ENCODE measurements around the gene ARHGEF26.

DNA sequence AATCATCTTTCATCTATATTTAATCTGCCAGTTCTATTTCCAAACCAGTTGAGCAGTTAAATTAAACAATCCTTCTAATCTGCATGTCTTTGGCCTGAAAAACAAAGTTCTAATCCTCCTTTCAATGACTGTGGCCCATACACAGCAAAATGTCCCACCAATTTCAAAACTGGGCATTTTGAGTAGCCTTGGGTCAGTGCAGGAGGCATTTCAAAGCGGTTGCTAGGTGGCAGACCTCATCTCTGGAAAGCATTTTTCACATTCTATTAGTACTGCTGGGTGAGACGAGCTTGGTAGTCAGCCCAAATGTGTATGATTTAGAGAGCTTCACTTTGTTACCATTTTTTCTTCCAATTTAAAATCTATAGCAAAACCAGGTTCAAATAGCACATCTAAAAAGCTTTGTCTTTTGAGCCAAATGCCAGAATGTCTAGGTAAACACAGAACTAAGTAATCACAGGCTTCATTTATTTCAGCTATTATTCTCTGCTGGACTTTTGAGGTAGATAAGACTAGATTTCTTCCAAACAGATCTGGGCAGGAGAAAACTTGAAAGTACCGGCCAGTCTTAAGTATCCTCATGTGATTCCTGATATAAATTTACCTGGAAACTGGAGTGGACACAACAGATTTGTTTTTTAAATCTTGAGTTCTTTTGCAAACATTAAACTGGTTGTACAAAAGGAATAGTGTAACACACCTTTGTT is 8.9 kb upstream of the ARHGEF26 start:
- TF ChIP-seq, protein P1, sequence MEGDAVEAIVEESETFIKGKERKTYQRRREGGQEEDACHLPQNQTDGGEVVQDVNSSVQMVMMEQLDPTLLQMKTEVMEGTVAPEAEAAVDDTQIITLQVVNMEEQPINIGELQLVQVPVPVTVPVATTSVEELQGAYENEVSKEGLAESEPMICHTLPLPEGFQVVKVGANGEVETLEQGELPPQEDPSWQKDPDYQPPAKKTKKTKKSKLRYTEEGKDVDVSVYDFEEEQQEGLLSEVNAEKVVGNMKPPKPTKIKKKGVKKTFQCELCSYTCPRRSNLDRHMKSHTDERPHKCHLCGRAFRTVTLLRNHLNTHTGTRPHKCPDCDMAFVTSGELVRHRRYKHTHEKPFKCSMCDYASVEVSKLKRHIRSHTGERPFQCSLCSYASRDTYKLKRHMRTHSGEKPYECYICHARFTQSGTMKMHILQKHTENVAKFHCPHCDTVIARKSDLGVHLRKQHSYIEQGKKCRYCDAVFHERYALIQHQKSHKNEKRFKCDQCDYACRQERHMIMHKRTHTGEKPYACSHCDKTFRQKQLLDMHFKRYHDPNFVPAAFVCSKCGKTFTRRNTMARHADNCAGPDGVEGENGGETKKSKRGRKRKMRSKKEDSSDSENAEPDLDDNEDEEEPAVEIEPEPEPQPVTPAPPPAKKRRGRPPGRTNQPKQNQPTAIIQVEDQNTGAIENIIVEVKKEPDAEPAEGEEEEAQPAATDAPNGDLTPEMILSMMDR (IDR thresholded peaks at IDR 0.05): peak in 3 of 4 donors; percentile 9 to 37 (median 34)
- no peak for TF ChIP-seq POLR2A (IDR thresholded peaks at IDR 0.05)
